K562 (cell line): ENCODE results near the gene HAX1. TPM values are rescaled to one million over a fixed set of nuclear protein-coding genes. Genes with fewer than 3 reads are reported as not detected.

Experiments
- CEBPB ChIP-seq: fragments of 450-650 bp; IDR thresholded peaks from 2 replicates; pipeline ENCODE4 v1.6.1; 2016; ENCODE audit warnings: missing genetic modification characterization, missing compliant biosample characterization
- ERF ChIP-seq: fragments of 450-650 bp; formaldehyde crosslinking; IDR thresholded peaks from 2 replicates; pipeline ENCODE4 v1.4.0; 2020; ENCODE audit warnings: mild to moderate bottlenecking, mixed read lengths
- FOXM1 ChIP-seq, 2 experiments: fragments of 450-650 bp in 1 of 2; sonication (generic) in 1 of 2; formaldehyde crosslinking in 1 of 2; IDR thresholded peaks; 2 replicates each; pipeline versions ENCODE4 v1.6.1 to v1.9.0; 2017 to 2022; ENCODE audit warnings: low read depth in 2 of 2, mild to moderate bottlenecking in 2 of 2, missing genetic modification reagents in 1 of 2, moderate library complexity in 1 of 2
- HNRNPH1 ChIP-seq: fragments of 200-400 bp; formaldehyde crosslinking; optimal IDR thresholded peaks from 2 replicates; pipeline ENCODE3; 2017; ENCODE audit warnings: low read depth, mild to moderate bottlenecking, low read length, moderate library complexity
- IRF2 ChIP-seq: sonication (generic); formaldehyde crosslinking; IDR thresholded peaks from 2 replicates; pipeline ENCODE4 v1.8.1; 2022; ENCODE audit warnings: mild to moderate bottlenecking, missing genetic modification reagents
- KAT8 ChIP-seq: fragments of 450-650 bp; IDR thresholded peaks from 2 replicates; pipeline ENCODE4 v1.6.1; 2016; ENCODE audit warnings: low read depth, mild to moderate bottlenecking
- MTA3 ChIP-seq: fragments of 450-650 bp; formaldehyde crosslinking; IDR thresholded peaks from 2 replicates; pipeline ENCODE4 v1.6.1; 2017; ENCODE audit warnings: mild to moderate bottlenecking, borderline replicate concordance
- NBN ChIP-seq: fragments of 450-650 bp; IDR thresholded peaks from 2 replicates; pipeline ENCODE4 v1.6.1; 2016; ENCODE audit warnings: low read depth, mild to moderate bottlenecking
- NFYB ChIP-seq: IDR thresholded peaks from 2 replicates; pipeline ENCODE4 v1.6.1; 2011; ENCODE audit warnings: mild to moderate bottlenecking, moderate library complexity; ENCODE audit not compliant: insufficient read length; ENCODE audit errors: extremely low read depth
- PML ChIP-seq: IDR thresholded peaks from 2 replicates; pipeline ENCODE4 v1.6.1; 2012; ENCODE audit warnings: low read length, inconsistent platforms
- POLR3G ChIP-seq: IDR thresholded peaks from 2 replicates; pipeline ENCODE4 v1.6.1; 2011; ENCODE audit not compliant: insufficient read length, insufficient replicate concordance; ENCODE audit errors: extremely low read depth
- SNIP1 ChIP-seq: fragments of 450-650 bp; IDR thresholded peaks from 2 replicates; pipeline ENCODE4 v1.7.1; 2017; ENCODE audit warnings: low read depth, mild to moderate bottlenecking
- SRSF7 ChIP-seq: fragments of 200-400 bp; formaldehyde crosslinking; optimal IDR thresholded peaks from 2 replicates; pipeline ENCODE3; 2017; ENCODE audit warnings: mild to moderate bottlenecking, low read depth, low read length
- SRSF9 ChIP-seq: fragments of 200-400 bp; formaldehyde crosslinking; IDR thresholded peaks from 2 replicates; pipeline ENCODE4 v1.6.1; 2017; ENCODE audit warnings: low read depth, low read length, borderline replicate concordance
- TFAM ChIP-seq: fragments of 250-450 bp; sonication (Bioruptor Pico); conservative IDR thresholded peaks from 2 replicates; pipeline ENCODE4 v1.5.0; 2021; ENCODE audit warnings: mild to moderate bottlenecking, moderate library complexity
- TRIM28 ChIP-seq: fragments of 450-650 bp; IDR thresholded peaks from 2 replicates; pipeline ENCODE4 v1.6.1; 2017
- XRCC3 ChIP-seq: fragments of 450-650 bp; IDR thresholded peaks from 2 replicates; pipeline ENCODE4 v1.6.1; 2017; ENCODE audit warnings: mild to moderate bottlenecking, moderate library complexity
- ZFP1 ChIP-seq: fragments of 450-650 bp; formaldehyde crosslinking; IDR thresholded peaks from 2 replicates; pipeline ENCODE4 v1.4.0; 2020; ENCODE audit warnings: mild to moderate bottlenecking, mixed read lengths
- ZNF146 ChIP-seq: IDR thresholded peaks from one replicate; pipeline ENCODE4 v1.6.1; 2018; ENCODE audit warnings: missing compliant biosample characterization; ENCODE audit not compliant: unreplicated experiment
- ZNF175 ChIP-seq: fragments of 200-800 bp; sonication (Bioruptor generic); IDR thresholded peaks from 2 replicates; pipeline ENCODE4 v1.6.1; 2016; ENCODE audit warnings: low read depth, mild to moderate bottlenecking, missing genetic modification characterization, missing compliant biosample characterization
- ZNF274 ChIP-seq: IDR thresholded peaks from 2 replicates; pipeline ENCODE4 v1.6.1; 2011; ENCODE audit warnings: low read depth, mild to moderate bottlenecking, low read length, moderate library complexity, borderline replicate concordance
- ZNF644 ChIP-seq: fragments of 200-800 bp; sonication (Bioruptor generic); IDR thresholded peaks from 2 replicates; pipeline ENCODE4 v1.6.1; 2016; ENCODE audit warnings: low read depth, missing genetic modification characterization, missing compliant biosample characterization
- ZNF668 ChIP-seq: fragments of 250-450 bp; sonication (Bioruptor Pico); IDR thresholded peaks from 2 replicates; pipeline ENCODE4 v1.8.0; 2022; ENCODE audit warnings: mild to moderate bottlenecking, inconsistent platforms
- polyA plus RNA-seq, 8 experiments: library from polyadenylated mRNA; depleted of rRNA in 4 of 8; stranded (reverse) in 5 of 8; unstranded in 3 of 8; fragments of >200 nt; fragmentation: Nextera tagmentation in 2 of 8; fragmentation: Illumina TruSeq in 1 of 8; extraction: Ambion mirVana in 2 of 8; extraction: Trizol in 1 of 8; gene quantifications; 2 replicates each; pipeline versions ENCODE4 v1.2.1 to v1.2.3, GENCODE V29; 2011 to 2014; ENCODE audit warnings: inconsistent platforms in 1 of 8, missing spikeins in 1 of 8
- total RNA-seq, 7 experiments: library from RNA; depleted of rRNA in 6 of 7; stranded (reverse); fragments of >200 nt in 6 of 7; fragmentation: Illumina TruSeq in 2 of 7; extraction: Trizol in 2 of 7; gene quantifications; 2 replicates each; pipeline versions ENCODE4 v1.2.1 to v1.2.3, GENCODE V29; 2011 to 2021; ENCODE audit warnings: low replicate concordance in 1 of 7
- TF ChIP-seq, protein P1 (sequence below): IDR thresholded peaks from 2 replicates; pipeline ENCODE4 v1.6.1; 2011; ENCODE audit not compliant: insufficient read length; ENCODE audit errors: extremely low read depth
- TF ChIP-seq, protein P2 (sequence below): sonication (generic); formaldehyde crosslinking; IDR thresholded peaks from 2 replicates; pipeline ENCODE4 v1.8.0; 2022; ENCODE audit warnings: mild to moderate bottlenecking, missing genetic modification reagents, borderline replicate concordance
- TF ChIP-seq, protein P3 (sequence below): fragments of 250-450 bp; sonication (Bioruptor Pico); IDR thresholded peaks from 2 replicates; pipeline ENCODE4 v1.8.0; 2022; ENCODE audit warnings: inconsistent platforms

The HAX1 gene
- total and polyA plus RNA-seq, 9 of the 15 experiments (the other 6 are each of a cell fraction or from before 2014, with no cell fraction given): 143 to 492 (median 234) TPM

DNA sequence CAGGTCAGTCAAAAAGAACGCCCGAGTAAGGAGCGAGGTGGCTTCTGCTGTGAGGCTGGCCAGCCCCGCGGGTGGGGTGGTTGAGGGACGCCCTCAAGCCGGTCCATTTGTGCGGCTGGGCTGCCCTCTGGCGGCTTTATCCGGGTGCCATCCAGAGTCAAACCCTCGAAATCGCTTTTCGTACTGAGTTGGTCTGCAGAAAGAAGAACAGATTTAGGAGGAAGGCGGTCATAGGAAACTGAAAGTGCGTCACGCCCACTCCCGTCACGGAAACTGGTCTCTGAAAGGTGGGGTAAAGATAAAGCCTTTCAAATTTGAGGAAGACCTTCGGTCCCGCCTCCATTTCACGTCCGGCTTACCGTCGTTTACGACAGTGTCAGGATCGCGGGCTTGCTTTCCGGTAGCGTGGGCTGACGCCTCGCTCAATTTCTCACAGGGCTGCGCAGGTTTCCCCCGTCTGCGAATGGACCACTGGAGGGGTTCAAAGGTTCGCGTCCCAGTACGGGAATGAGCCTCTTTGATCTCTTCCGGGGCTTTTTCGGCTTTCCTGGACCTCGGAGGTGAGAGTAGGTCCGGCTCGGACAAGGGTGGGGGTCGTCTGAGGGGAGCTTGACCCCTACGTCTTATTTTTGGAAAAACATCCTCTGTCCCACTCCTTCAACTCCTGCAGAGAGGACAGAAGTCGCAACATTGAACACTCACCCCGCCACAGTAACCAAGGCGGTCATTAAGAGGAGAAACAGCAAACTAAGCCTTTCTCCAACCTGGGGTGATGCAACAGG, at the start of gene HAX1 (continued):
- TF ChIP-seq, protein P1, sequence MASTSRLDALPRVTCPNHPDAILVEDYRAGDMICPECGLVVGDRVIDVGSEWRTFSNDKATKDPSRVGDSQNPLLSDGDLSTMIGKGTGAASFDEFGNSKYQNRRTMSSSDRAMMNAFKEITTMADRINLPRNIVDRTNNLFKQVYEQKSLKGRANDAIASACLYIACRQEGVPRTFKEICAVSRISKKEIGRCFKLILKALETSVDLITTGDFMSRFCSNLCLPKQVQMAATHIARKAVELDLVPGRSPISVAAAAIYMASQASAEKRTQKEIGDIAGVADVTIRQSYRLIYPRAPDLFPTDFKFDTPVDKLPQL: no peak
- TF ChIP-seq SRSF7 (no peak), HNRNPH1 (no peak), ZNF274 (no peak), TFAM (CRISPR knock-in tag) (no peak), SNIP1 (no peak), ZNF146 (no peak), CEBPB (tag) (peak; percentile 86), XRCC3 (no peak), ERF (CRISPR knock-in tag) (peak; percentile 53; the same call in 1 of the 2 replicates), MTA3 (peak; percentile 87), TRIM28 (no peak), FOXM1 (IDR thresholded peaks at IDR 0.05; ENCODE audit: low read depth) (peak; percentile 64), FOXM1 (CRISPR knock-in tag; IDR thresholded peaks at IDR 0.05; ENCODE audit: low read depth) (no peak), ZFP1 (CRISPR knock-in tag) (no peak), ZNF644 (no peak), PML (peak; percentile 38), KAT8 (no peak), NFYB (no peak), SRSF9 (no peak), ZNF175 (CRISPR knock-in tag) (no peak), NBN (peak; percentile 81), ZNF668 (CRISPR knock-in tag) (no peak), IRF2 (CRISPR knock-in tag) (no peak), POLR3G (no peak)
- TF ChIP-seq, protein P2, sequence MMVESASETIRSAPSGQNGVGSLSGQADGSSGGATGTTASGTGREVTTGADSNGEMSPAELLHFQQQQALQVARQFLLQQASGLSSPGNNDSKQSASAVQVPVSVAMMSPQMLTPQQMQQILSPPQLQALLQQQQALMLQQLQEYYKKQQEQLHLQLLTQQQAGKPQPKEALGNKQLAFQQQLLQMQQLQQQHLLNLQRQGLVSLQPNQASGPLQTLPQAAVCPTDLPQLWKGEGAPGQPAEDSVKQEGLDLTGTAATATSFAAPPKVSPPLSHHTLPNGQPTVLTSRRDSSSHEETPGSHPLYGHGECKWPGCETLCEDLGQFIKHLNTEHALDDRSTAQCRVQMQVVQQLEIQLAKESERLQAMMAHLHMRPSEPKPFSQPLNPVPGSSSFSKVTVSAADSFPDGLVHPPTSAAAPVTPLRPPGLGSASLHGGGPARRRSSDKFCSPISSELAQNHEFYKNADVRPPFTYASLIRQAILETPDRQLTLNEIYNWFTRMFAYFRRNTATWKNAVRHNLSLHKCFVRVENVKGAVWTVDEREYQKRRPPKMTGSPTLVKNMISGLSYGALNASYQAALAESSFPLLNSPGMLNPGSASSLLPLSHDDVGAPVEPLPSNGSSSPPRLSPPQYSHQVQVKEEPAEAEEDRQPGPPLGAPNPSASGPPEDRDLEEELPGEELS: no peak
- TF ChIP-seq, protein P3, sequence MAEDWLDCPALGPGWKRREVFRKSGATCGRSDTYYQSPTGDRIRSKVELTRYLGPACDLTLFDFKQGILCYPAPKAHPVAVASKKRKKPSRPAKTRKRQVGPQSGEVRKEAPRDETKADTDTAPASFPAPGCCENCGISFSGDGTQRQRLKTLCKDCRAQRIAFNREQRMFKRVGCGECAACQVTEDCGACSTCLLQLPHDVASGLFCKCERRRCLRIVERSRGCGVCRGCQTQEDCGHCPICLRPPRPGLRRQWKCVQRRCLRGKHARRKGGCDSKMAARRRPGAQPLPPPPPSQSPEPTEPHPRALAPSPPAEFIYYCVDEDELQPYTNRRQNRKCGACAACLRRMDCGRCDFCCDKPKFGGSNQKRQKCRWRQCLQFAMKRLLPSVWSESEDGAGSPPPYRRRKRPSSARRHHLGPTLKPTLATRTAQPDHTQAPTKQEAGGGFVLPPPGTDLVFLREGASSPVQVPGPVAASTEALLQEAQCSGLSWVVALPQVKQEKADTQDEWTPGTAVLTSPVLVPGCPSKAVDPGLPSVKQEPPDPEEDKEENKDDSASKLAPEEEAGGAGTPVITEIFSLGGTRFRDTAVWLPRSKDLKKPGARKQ (CRISPR knock-in tag): no peak
